ENCODE results near the gene BNC2. TPM values are rescaled to one million over a fixed set of nuclear protein-coding genes. Genes with fewer than 3 reads are reported as not detected.

Gene BNC2
- total and polyA plus RNA-seq, 2 of the 13 experiments (the other 11 are each of a cell fraction or from before 2014, with no cell fraction given), result not detected

- DNase-seq (ENCODE audit: low spot score), result no peak
- ATAC-seq, result no peak
- H3K36me3 ChIP-seq (replicated peaks in 1 of 2; ENCODE audit: control insufficient read depth in 1 of 2, insufficient read depth in 2 of 2, low read length in 2 of 2), result no peaks in the 10 kb centered on the region
- H2AFZ ChIP-seq (ENCODE audit: low read length), result no peak overlapping the region
- no peak overlapping the region for H3K4me3 ChIP-seq (replicated peaks in 1 of 3; ENCODE audit: insufficient read depth in 1 of 3, low read depth in 2 of 3, low read length in 3 of 3)
- FAIRE-seq, result no peak
- in situ Hi-C loops (cut with HindIII; ENCODE audit: extremely low pct_ligation_motif_present, low pct_unique_long_range_greater_than_20kb) (no loop called here), intact Hi-C loops (cut with micrococcal nuclease; ENCODE audit: unreplicated experiment) (no loop called here)
- BruUV-seq (replicated peaks), result no TSS peak
- POLR2A ChIA-PET, result no interaction called here
- H3K27ac ChIP-seq (ENCODE audit: extremely low read length, insufficient read depth, low read length), result no peak overlapping the region
- H3K27me3 ChIP-seq (ENCODE audit: control insufficient read depth in 1 of 2, insufficient read depth in 2 of 2, low read length in 2 of 2), result 0 out of 5 replicates have a peak, but pooled peaks cover 0 to 2% of the 10 kb centered on the region in 2 experiments
- no peak overlapping the region for H3K4me2 ChIP-seq (ENCODE audit: low read depth, low read length)
- no peaks in the 10 kb centered on the region for H3K9me3 ChIP-seq (ENCODE audit: low read length)
- no peak for TF ChIP-seq JUN (CRISPR knock-in tag; IDR thresholded peaks at IDR 0.05)
- TF ChIP-seq ZNF383 (CRISPR knock-in tag; IDR thresholded peaks at IDR 0.05; ENCODE audit: borderline replicate concordance), result no peak
- no peak for TF ChIP-seq HHEX (CRISPR knock-in tag; IDR thresholded peaks at IDR 0.05)
- no peak for TF ChIP-seq HNF4G (IDR thresholded peaks at IDR 0.05; ENCODE audit: borderline replicate concordance, low read depth, low read length)
- no peak for TF ChIP-seq HNF4G (CRISPR knock-in tag; IDR thresholded peaks at IDR 0.05; ENCODE audit: borderline replicate concordance, low read depth)
- no peak for TF ChIP-seq ZIK1 (CRISPR knock-in tag; IDR thresholded peaks at IDR 0.05; ENCODE audit: borderline replicate concordance, low read depth)
- no peak for TF ChIP-seq TEAD3 (CRISPR knock-in tag; optimal IDR thresholded peaks at IDR 0.05; ENCODE audit: borderline replicate concordance)
- TF ChIP-seq GZF1 (CRISPR knock-in tag; IDR thresholded peaks at IDR 0.05), result no peak
- no peak for TF ChIP-seq STAG1 (CRISPR knock-in tag; IDR thresholded peaks at IDR 0.05)
- TF ChIP-seq FOXM1 (CRISPR knock-in tag; IDR thresholded peaks at IDR 0.05), result no peak
- TF ChIP-seq SETDB1 (CRISPR knock-in tag; IDR thresholded peaks at IDR 0.05; ENCODE audit: borderline replicate concordance), result no peak
- no peak for TF ChIP-seq POLR2AphosphoS5 (IDR thresholded peaks at IDR 0.05; ENCODE audit: low read depth, low read length)
- no peaks in the 10 kb centered on the region for H4K20me1 ChIP-seq (ENCODE audit: insufficient read depth, low read length)
- no peak overlapping the region for H3K9ac ChIP-seq (ENCODE audit: insufficient read depth, low read depth, low read length)
- no peaks in the 10 kb centered on the region for H3K79me2 ChIP-seq (ENCODE audit: insufficient read depth, low read length)
- H3K4me1 ChIP-seq (ENCODE audit: insufficient read depth, low read length), result no peaks in the 10 kb centered on the region
- CTCF ChIA-PET (ENCODE audit: low intra/inter-chr PET ratio, low total read pairs), result no interaction called here
- 5% methylated on average over 7 of the region's 7 CpGs for whole genome bisulfite sequencing (ENCODE audit: low lambda C conversion rate)
Measured at GRCh38 chr9:16682273-16682672, 188.2 kb downstream of the BNC2 start.

DNA sequence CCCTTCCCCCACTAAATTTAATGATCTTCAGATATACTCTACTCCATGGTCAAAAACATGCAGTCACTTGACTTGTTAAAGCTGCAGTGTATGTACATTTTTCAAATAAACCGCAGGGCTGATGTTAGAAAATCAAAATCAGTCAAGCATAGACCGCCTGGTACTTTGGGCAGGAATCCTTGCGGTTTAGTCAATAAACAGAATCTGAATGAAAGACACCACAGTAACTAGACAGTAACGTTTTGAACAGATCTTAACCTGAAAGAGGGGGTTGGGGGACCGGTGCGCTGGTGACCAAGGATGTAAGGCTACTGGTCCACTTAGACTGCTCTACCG is 188.8 kb downstream of the BNC2 start:
- Histone ChIP-seq H3K4me2 (ENCODE audit: low read depth, low read length) (no peak overlapping the region), H3K36me3 (replicated peaks in 1 of 2; ENCODE audit: control insufficient read depth in 1 of 2, insufficient read depth in 2 of 2, low read length in 2 of 2) (no peaks in the 10 kb centered on the region), H4K20me1 (ENCODE audit: insufficient read depth, low read length) (no peaks in the 10 kb centered on the region), H3K27ac (ENCODE audit: extremely low read length, insufficient read depth, low read length) (no peak overlapping the region), H3K4me3 (replicated peaks in 1 of 3; ENCODE audit: insufficient read depth in 1 of 3, low read depth in 2 of 3, low read length in 3 of 3) (no peak overlapping the region), H3K9me3 (ENCODE audit: low read length) (no peaks in the 10 kb centered on the region), H3K27me3 (ENCODE audit: control insufficient read depth in 1 of 2, insufficient read depth in 2 of 2, low read length in 2 of 2) (0 out of 5 replicates have a peak, but pooled peaks cover 0 to 2% of the 10 kb centered on the region in 2 experiments), H3K4me1 (ENCODE audit: insufficient read depth, low read length) (no peaks in the 10 kb centered on the region), H2AFZ (ENCODE audit: low read length) (no peak overlapping the region), H3K79me2 (ENCODE audit: insufficient read depth, low read length) (no peaks in the 10 kb centered on the region), H3K9ac (ENCODE audit: insufficient read depth, low read depth, low read length) (no peak overlapping the region)
- in situ Hi-C loops (cut with HindIII; ENCODE audit: extremely low pct_ligation_motif_present, low pct_unique_long_range_greater_than_20kb) (no loop called here), intact Hi-C loops (cut with micrococcal nuclease; ENCODE audit: unreplicated experiment) (no loop called here)
- BruUV-seq (replicated peaks), result no TSS peak
- POLR2A ChIA-PET, result no interaction called here
- no peak for DNase-seq (ENCODE audit: low spot score)
- CTCF ChIA-PET (ENCODE audit: low intra/inter-chr PET ratio, low total read pairs), result no interaction called here
- no peak for FAIRE-seq
- ATAC-seq, result no peak
- 39% methylated on average over 7 of the region's 7 CpGs for WGBS (ENCODE audit: low lambda C conversion rate)
- TF ChIP-seq, protein P1, sequence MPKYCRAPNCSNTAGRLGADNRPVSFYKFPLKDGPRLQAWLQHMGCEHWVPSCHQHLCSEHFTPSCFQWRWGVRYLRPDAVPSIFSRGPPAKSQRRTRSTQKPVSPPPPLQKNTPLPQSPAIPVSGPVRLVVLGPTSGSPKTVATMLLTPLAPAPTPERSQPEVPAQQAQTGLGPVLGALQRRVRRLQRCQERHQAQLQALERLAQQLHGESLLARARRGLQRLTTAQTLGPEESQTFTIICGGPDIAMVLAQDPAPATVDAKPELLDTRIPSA (CRISPR knock-in tag; IDR thresholded peaks at IDR 0.05; ENCODE audit: borderline replicate concordance), result no peak
- TF ChIP-seq U2AF2 (IDR thresholded peaks at IDR 0.05; ENCODE audit: low read depth, low read length), result no peak
- TF ChIP-seq ZSCAN20 (CRISPR knock-in tag; IDR thresholded peaks at IDR 0.05; ENCODE audit: borderline replicate concordance), result no peak
- no peak for TF ChIP-seq ZNF274 (CRISPR knock-in tag; IDR thresholded peaks at IDR 0.05)
- no peak for TF ChIP-seq ZNF180 (CRISPR knock-in tag; IDR thresholded peaks at IDR 0.05; ENCODE audit: borderline replicate concordance, low read depth)
- TF ChIP-seq ZNF430 (CRISPR knock-in tag; IDR thresholded peaks at IDR 0.05), result no peak
